K562 (cell line): ENCODE measurements around the gene ZCWPW1. TPM values are rescaled to one million over a fixed set of nuclear protein-coding genes. Genes with fewer than 3 reads are reported as not detected.

ENCODE experiments used
- CBFA2T3 ChIP-seq: fragments of 450-650 bp; IDR thresholded peaks from 2 replicates; pipeline ENCODE4 v1.6.1; 2017
- E2F3 ChIP-seq: fragments of 250-450 bp; sonication (Bioruptor Pico); IDR thresholded peaks from 2 replicates; pipeline ENCODE4 v1.4.0; 2020; ENCODE audit warnings: mild to moderate bottlenecking
- E2F6 ChIP-seq, 2 experiments: IDR thresholded peaks; 2 replicates each; pipeline ENCODE4 v1.6.1; 2011; ENCODE audit warnings: borderline replicate concordance in 1 of 2, control low read depth in 1 of 2, low read depth in 1 of 2, low read length in 1 of 2, mild to moderate bottlenecking in 1 of 2, mixed read lengths in 1 of 2, moderate library complexity in 1 of 2; ENCODE audit not compliant: insufficient read depth in 1 of 2, insufficient read length in 1 of 2, poor library complexity in 1 of 2, severe bottlenecking in 1 of 2; ENCODE audit errors: extremely low read depth in 1 of 2
- E4F1 ChIP-seq: fragments of 250-450 bp; sonication (Bioruptor Pico); IDR thresholded peaks from 2 replicates; pipeline ENCODE4 v1.5.0; 2021; ENCODE audit warnings: mild to moderate bottlenecking, borderline replicate concordance
- ELF4 ChIP-seq: fragments of 450-650 bp; formaldehyde crosslinking; IDR thresholded peaks from 2 replicates; pipeline ENCODE4 v1.4.0; 2022; ENCODE audit warnings: missing genetic modification characterization
- EP300 ChIP-seq: IDR thresholded peaks from 2 replicates; pipeline ENCODE4 v1.6.1; 2012; ENCODE audit warnings: low read length, improper control_type of control experiment
- KAT7 ChIP-seq: sonication (generic); formaldehyde crosslinking; IDR thresholded peaks from 2 replicates; pipeline ENCODE4 v1.8.0; 2022; ENCODE audit warnings: missing genetic modification reagents, mild to moderate bottlenecking, borderline replicate concordance
- KDM4B ChIP-seq, 2 experiments: fragments of 450-650 bp in 1 of 2; sonication (generic) in 1 of 2; IDR thresholded peaks; 2 replicates each; pipeline ENCODE4 v1.6.1; 2016 to 2017; ENCODE audit warnings: borderline replicate concordance in 2 of 2, antibody characterized with exemption in 1 of 2, low read depth in 1 of 2, mild to moderate bottlenecking in 1 of 2
- LCOR ChIP-seq: sonication (generic); formaldehyde crosslinking; IDR thresholded peaks from 2 replicates; pipeline ENCODE4 v1.8.0; 2022; ENCODE audit warnings: mild to moderate bottlenecking, missing genetic modification reagents
- MEF2A ChIP-seq: IDR thresholded peaks from 2 replicates; pipeline ENCODE4 v1.6.1; 2011; ENCODE audit warnings: low read depth, mild to moderate bottlenecking, low read length, moderate library complexity; ENCODE audit not compliant: control insufficient read depth
- NBN ChIP-seq: fragments of 450-650 bp; IDR thresholded peaks from 2 replicates; pipeline ENCODE4 v1.6.1; 2016; ENCODE audit warnings: low read depth, mild to moderate bottlenecking
- NFRKB ChIP-seq: fragments of 450-650 bp; IDR thresholded peaks from 2 replicates; pipeline ENCODE4 v1.6.1; 2016; ENCODE audit warnings: low read depth
- POLR2AphosphoS2 ChIP-seq: IDR thresholded peaks from 2 replicates; pipeline ENCODE4 v1.6.1; 2012; ENCODE audit warnings: low read length, improper control_type of control experiment
- STAT5B ChIP-seq: fragments of 250-450 bp; sonication (Bioruptor Pico); IDR thresholded peaks from 2 replicates; pipeline ENCODE4 v1.8.0; 2021; ENCODE audit warnings: mild to moderate bottlenecking, inconsistent platforms
- TARDBP ChIP-seq: fragments of 450-650 bp; IDR thresholded peaks from 2 replicates; pipeline ENCODE4 v1.6.1; 2016
- TBL1XR1 ChIP-seq, 2 experiments: IDR thresholded peaks; 2 replicates each; pipeline ENCODE4 v1.6.1; 2012; ENCODE audit warnings: improper control_type of control experiment in 2 of 2, low read length in 2 of 2, mild to moderate bottlenecking in 1 of 2
- USF2 ChIP-seq: sonication (generic); formaldehyde crosslinking; IDR thresholded peaks from 2 replicates; pipeline ENCODE4 v1.5.0; 2020; ENCODE audit warnings: missing genetic modification reagents
- ZBTB17 ChIP-seq: fragments of 450-650 bp; formaldehyde crosslinking; IDR thresholded peaks from 2 replicates; pipeline ENCODE4 v1.4.0; 2020; ENCODE audit warnings: mild to moderate bottlenecking
- ZNF12 ChIP-seq: sonication (generic); formaldehyde crosslinking; IDR thresholded peaks from 2 replicates; pipeline ENCODE4 v1.4.0; 2020; ENCODE audit warnings: mild to moderate bottlenecking, missing genetic modification reagents
- ZNF239 ChIP-seq: fragments of 250-450 bp; sonication (Bioruptor Pico); IDR thresholded peaks from 2 replicates; pipeline ENCODE4 v1.4.0; 2020; ENCODE audit warnings: mild to moderate bottlenecking
- polyA plus RNA-seq, 8 experiments: library from polyadenylated mRNA; depleted of rRNA in 4 of 8; stranded (reverse) in 5 of 8; unstranded in 3 of 8; fragments of >200 nt; fragmentation: Nextera tagmentation in 2 of 8; fragmentation: Illumina TruSeq in 1 of 8; extraction: Ambion mirVana in 2 of 8; extraction: Trizol in 1 of 8; gene quantifications; 2 replicates each; pipeline versions ENCODE4 v1.2.1 to v1.2.3, GENCODE V29; 2011 to 2014; ENCODE audit warnings: inconsistent platforms in 1 of 8, missing spikeins in 1 of 8
- total RNA-seq, 7 experiments: library from RNA; depleted of rRNA in 6 of 7; stranded (reverse); fragments of >200 nt in 6 of 7; fragmentation: Illumina TruSeq in 2 of 7; extraction: Trizol in 2 of 7; gene quantifications; 2 replicates each; pipeline versions ENCODE4 v1.2.1 to v1.2.3, GENCODE V29; 2011 to 2021; ENCODE audit warnings: low replicate concordance in 1 of 7
- TF ChIP-seq, protein P1 (sequence below): fragments of 200-800 bp; sonication (Bioruptor generic); IDR thresholded peaks from 2 replicates; pipeline ENCODE4 v1.6.1; 2017; ENCODE audit warnings: missing genetic modification characterization, missing compliant biosample characterization

Gene ZCWPW1
- total and polyA plus RNA-seq, 9 of the 15 experiments (the other 6 are each of a cell fraction or from before 2014, with no cell fraction given): 0.18 to 1.7 (median 1.2) TPM

- no peak; the same call in 1 of the 2 replicates for TF ChIP-seq KAT7 (CRISPR knock-in tag)
- peak; percentile 38; the same call in 1 of the 2 replicates for TF ChIP-seq NBN
- TF ChIP-seq E2F3: 0 out of 2 replicates have a peak, but pooled peaks have one; percentile 46
- peak; percentile 72 for TF ChIP-seq CBFA2T3
- no peak for TF ChIP-seq E4F1 (CRISPR knock-in tag)
- peak in 1 of 2 experiments; percentile 15; a peak in 1 of 4 replicates for TF ChIP-seq TBL1XR1 (IDR thresholded peaks at IDR 0.05; ENCODE audit: low read length in 2 of 2)
- peak in 1 of 2 experiments; percentile 11 for TF ChIP-seq E2F6 (IDR thresholded peaks at IDR 0.05; ENCODE audit: borderline replicate concordance in 1 of 2, extremely low read depth in 1 of 2, insufficient read depth in 1 of 2, insufficient read length in 1 of 2, low read depth in 1 of 2, low read length in 1 of 2, poor library complexity in 1 of 2, severe bottlenecking in 1 of 2)
- no peak for TF ChIP-seq ZNF239 (CRISPR knock-in tag)
- TF ChIP-seq ZNF12: no peak
- TF ChIP-seq KDM4B (IDR thresholded peaks at IDR 0.05; ENCODE audit: borderline replicate concordance in 2 of 2, low read depth in 1 of 2): no peak
- TF ChIP-seq EP300: 0 out of 2 replicates have a peak, but pooled peaks have one; percentile 24
- no peak for TF ChIP-seq POLR2AphosphoS2
- TF ChIP-seq, protein P1, sequence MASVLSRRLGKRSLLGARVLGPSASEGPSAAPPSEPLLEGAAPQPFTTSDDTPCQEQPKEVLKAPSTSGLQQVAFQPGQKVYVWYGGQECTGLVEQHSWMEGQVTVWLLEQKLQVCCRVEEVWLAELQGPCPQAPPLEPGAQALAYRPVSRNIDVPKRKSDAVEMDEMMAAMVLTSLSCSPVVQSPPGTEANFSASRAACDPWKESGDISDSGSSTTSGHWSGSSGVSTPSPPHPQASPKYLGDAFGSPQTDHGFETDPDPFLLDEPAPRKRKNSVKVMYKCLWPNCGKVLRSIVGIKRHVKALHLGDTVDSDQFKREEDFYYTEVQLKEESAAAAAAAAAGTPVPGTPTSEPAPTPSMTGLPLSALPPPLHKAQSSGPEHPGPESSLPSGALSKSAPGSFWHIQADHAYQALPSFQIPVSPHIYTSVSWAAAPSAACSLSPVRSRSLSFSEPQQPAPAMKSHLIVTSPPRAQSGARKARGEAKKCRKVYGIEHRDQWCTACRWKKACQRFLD (CRISPR knock-in tag): no peak
- no peak for TF ChIP-seq LCOR (CRISPR knock-in tag)
- TF ChIP-seq ZBTB17 (CRISPR knock-in tag): no peak; the same call in 1 of the 2 replicates
- no peak for TF ChIP-seq STAT5B
- TF ChIP-seq ELF4: 0 out of 2 replicates have a peak, but pooled peaks have one; percentile 32
- no peak for TF ChIP-seq MEF2A
- no peak for TF ChIP-seq TARDBP
- TF ChIP-seq USF2 (CRISPR knock-in tag): peak; percentile 12; the same call in 1 of the 2 replicates
- TF ChIP-seq NFRKB: no peak
Measured at GRCh38 chr7:100430493-100431285, 2.2 kb upstream of the ZCWPW1 start (continued).
